Anterior cingulate cortex (tissue), 58 donors: ENCODE results near the gene OSTF1.

Experiments
- DNase-seq, 58 donors: peaks; one replicate each; lab custom pipeline; 2025; lab: John Stamatoyannopoulos, UW

The OSTF1 gene

GRCh38 chr9:75152416-75152815 lies 64.1 kb downstream of the OSTF1 start:
- no peak for DNase-seq

DNA sequence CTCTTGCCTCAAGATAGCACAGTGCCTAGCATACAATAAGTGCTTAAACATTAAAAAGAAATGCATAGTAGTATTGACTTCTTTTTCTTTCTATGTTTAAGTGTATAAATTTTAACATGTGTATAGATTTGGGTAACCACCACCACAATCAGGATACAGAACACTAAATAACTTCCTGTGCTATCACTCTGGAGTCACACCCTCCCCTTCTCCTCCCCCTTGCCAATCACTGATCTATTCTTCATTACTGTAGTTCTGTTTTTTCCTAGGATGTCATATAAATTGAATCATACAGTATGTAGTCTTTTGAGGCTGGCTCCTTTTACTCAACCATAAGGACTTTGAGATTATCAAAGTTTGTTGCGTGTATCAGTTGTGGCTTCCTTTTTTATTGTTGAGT lies 68.5 kb downstream of the OSTF1 start:
- DNase-seq = no peak

DNA sequence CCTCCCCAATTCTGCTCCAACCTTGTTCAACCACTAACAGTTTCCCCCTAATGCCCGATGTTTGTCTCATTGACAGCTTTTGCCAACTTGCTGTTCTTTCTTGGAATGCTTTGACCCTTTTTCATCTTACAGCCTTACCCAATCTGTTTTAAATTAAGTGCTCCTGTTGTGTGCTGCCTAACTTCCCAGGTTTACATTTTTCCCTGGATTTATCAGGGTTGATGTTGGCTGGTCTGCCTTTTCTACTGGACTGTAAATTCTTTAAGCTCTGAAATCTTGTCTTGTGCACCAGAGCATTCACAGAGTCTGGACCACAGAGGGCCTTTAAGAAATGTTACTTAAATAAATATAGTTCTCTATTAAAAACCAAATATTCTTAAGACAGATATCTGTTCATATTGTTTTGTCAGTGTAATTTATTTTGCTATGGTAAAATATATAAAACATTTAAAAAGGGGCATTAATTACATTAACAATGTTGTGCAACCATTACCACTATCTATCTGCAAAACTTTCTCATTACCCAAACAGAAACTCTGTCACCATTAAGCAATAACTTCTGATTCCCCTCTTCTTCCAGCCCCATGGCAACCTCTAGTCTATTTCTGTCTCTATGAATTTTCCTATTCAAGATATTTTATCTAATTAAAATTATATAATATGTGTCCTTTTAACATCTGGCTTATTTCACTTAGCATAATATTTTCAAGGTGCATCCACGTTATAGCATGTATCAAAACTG lies 73.0 kb downstream of the OSTF1 start:
- no peak for DNase-seq

DNA sequence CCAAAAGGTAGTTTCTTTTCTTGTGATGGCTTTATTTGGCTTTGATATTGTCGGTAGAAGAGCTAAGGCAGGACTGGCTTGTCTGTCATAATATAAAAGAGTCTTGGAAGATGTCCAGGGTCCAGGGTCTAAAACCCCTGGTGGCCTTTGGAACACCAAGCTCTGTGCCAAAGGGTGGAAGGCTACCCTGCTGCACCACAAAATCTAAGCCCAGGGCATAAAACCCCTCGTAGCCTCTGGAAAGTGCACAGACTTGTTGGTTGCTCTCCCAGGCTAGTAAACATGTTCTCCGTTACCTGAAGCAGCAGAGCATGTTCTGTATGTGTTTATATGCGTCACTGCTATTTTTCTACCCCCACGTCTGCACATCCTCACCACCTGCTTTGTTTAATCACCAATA lies 75.5 kb downstream of the OSTF1 start:
- DNase-seq = no peak

DNA sequence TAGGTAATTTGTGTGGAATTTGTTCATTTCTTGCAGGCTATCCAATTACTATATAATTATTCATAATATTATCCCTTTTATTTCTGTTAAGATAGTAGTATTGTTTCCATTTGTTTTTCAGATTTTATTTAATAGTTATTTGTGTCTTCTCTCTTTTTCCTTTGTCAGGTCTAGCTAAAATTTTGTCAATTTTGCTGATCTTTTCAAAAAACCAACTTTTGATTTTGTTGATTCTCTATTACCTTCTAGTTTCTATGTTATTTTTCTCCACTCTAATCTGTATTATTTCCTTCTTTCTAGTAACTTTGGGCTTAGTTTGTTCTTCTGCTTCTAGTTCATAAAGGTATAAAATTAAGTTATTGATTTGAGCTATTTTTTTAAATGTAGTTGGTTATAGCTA lies 76.3 kb downstream of the OSTF1 start:
- DNase-seq = no peak

DNA sequence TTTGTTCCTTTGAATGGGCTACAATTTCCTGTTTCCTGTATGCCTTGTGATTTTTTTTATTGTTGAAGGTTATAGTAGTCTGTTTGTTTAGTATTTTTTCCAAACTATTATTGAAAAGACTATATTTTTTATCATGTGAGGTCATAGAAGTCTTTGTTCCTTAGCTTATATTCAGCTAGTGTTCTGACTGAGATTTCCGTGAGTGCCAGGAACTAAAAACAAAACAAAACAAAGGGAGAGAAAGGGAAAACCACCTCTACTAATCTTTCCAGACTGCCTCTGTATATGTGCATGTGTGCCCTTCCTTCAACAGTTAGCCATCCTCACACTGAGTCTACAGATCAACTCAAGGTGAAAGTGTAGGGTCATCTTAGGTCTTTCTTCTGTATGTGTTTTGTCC lies 79.0 kb downstream of the OSTF1 start:
- DNase-seq = no peak

- no peak for DNase-seq
Observed at GRCh38 chr9:75168270-75169178, 80.2 kb downstream of the OSTF1 start.

GRCh38 chr9:75169623-75170022 lies 81.3 kb downstream of the OSTF1 start:
- no peak for DNase-seq

- DNase-seq = no peak
Observed at GRCh38 chr9:75170898-75171360, 82.6 kb downstream of the OSTF1 start.

- peak in 2 of 58 donors; percentile 9 to 10 for DNase-seq
Observed at GRCh38 chr9:75175395-75175794, 87.1 kb downstream of the OSTF1 start.

DNA sequence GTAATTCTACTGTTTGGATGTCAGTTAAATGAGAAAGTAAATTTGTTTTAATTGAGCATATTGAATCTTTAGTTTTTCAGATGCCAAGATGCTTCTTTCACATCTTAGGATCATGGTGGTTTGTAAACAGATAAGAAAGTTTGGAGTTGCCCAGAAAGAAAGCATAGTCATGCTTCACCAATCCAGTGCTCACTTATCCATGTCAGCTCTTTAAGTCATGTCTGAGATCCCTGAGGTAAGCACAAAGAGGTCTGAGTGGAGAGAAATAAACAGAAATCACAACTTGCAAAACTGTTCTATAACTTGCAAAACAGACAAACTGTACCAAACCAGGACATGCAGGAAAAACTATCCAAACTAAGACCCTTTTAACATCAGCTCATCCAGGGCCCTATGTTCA lies 87.7 kb downstream of the OSTF1 start:
- no peak for DNase-seq

GRCh38 chr9:75181750-75182149 lies 93.4 kb downstream of the OSTF1 start:
- no peak for DNase-seq

GRCh38 chr9:75183306-75183705 lies 95.0 kb downstream of the OSTF1 start:
- no peak for DNase-seq

- DNase-seq = no peak
Observed at GRCh38 chr9:75184471-75184870, 96.2 kb downstream of the OSTF1 start.

- DNase-seq = peak in 2 of 58 donors; percentile 1 to 3
Observed at GRCh38 chr9:75185585-75186170, 97.4 kb downstream of the OSTF1 start.

GRCh38 chr9:75186767-75187380 lies 98.6 kb downstream of the OSTF1 start:
- DNase-seq = no peak

DNA sequence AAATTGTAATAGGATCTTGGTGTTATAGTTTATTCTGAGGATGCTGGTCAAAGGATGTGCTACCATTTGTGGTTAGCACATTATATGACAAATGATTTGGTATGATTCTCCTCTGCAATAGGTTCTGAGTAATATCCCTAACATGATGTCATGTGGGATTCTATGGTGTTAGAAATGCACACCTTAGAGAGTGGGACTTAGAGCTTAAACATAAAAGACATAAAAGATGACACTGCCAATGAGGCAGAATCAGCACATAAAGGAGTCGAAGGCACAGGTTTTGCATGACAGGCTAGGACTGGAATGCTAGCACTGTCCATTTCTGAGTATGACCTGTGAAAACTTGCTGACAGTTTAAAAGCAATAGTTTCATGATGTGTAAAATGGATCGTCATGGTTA lies 100.4 kb downstream of the OSTF1 start:
- DNase-seq = no peak

DNA sequence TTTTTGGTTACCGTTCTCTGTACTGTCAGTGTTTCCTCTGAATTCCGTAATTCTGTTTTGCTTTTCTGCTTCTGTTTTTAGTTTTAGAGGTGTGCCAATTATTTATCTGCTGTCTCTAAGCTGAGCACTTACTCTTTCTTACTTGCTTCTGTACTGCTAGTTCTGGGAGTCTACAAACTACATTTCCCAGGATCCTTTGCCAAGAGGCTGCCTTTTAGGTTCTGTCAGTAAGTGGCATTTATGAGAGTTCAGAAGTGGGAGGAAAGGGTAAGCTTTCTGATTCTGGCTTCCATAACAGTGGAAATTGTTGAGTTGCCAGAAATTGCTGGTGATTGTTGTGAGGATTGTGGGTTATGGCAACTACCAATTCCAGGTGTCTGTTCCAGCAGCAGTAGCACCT lies 102.4 kb downstream of the OSTF1 start:
- DNase-seq = no peak
